Keratinocyte (primary cell): ENCODE results near the gene HTR5A.

Experiments
- CTCF ChIP-seq, 3 experiments: IDR thresholded peaks in 1 of 3; conservative IDR thresholded peaks in 1 of 3; optimal IDR thresholded peaks in 1 of 3; 2 replicates in 2 of 3; 3 replicates in 1 of 3; pipeline versions ENCODE3 to v1.5.1; 2011; ENCODE audit warnings: low read length in 3 of 3, mild to moderate bottlenecking in 3 of 3, moderate library complexity in 2 of 3, control low read depth in 1 of 3, inconsistent platforms in 1 of 3; ENCODE audit not compliant: insufficient read depth in 2 of 3; ENCODE audit errors: extremely low read depth in 1 of 3
- EZH2 ChIP-seq: IDR thresholded peaks from one replicate; pipeline ENCODE4 v1.6.1; 2012; ENCODE audit warnings: inconsistent platforms, mild to moderate bottlenecking, low read length, moderate library complexity

GRCh38 chr7:155066417-155066950, 3.6 kb upstream of the HTR5A start:
- no peak for TF ChIP-seq EZH2
- TF ChIP-seq CTCF (optimal IDR thresholded peaks at IDR 0.05 in 1 of 3, IDR thresholded peaks at IDR 0.05 in 1 of 3, conservative IDR thresholded peaks at IDR 0.05 in 1 of 3; ENCODE audit: extremely low read depth in 1 of 3, insufficient read depth in 2 of 3, low read length in 3 of 3), result no peak
